GM21529 (cell line): ENCODE data around the gene ICA1.
A peak's percentile ranks its signal among the peaks of the same experiment; 100 is the strongest.

Source experiments
- ATAC-seq: cut with Tn5 transposase; IDR thresholded peaks from one replicate; pipeline ENCODE4 v1.9.1; 2021; ENCODE audit not compliant: unreplicated experiment

The ICA1 gene

GRCh38 chr7:8204339-8205030, 57.5 kb downstream of the ICA1 start:
- ATAC-seq: no peak

GRCh38 chr7:8201846-8202441, 60.0 kb downstream of the ICA1 start:
- no peak for ATAC-seq

GRCh38 chr7:8200717-8201116, 61.2 kb downstream of the ICA1 start:
- ATAC-seq: no peak

- no peak for ATAC-seq
Observed at GRCh38 chr7:8200316-8200715, 61.7 kb downstream of the ICA1 start.

GRCh38 chr7:8197994-8198698, 63.8 kb downstream of the ICA1 start:
- ATAC-seq: no peak

- ATAC-seq: no peak
Observed at GRCh38 chr7:8192897-8193296, 69.1 kb downstream of the ICA1 start.

GRCh38 chr7:8190119-8190895, 71.7 kb downstream of the ICA1 start:
- peak; percentile 91 for ATAC-seq

GRCh38 chr7:8189625-8190024, 72.3 kb downstream of the ICA1 start:
- ATAC-seq: no peak

- ATAC-seq: no peak
Observed at GRCh38 chr7:8185926-8186683, 75.9 kb downstream of the ICA1 start.

- ATAC-seq: no peak
Observed at GRCh38 chr7:8184221-8184620, 77.7 kb downstream of the ICA1 start.

GRCh38 chr7:8179486-8179885, 82.5 kb downstream of the ICA1 start:
- no peak for ATAC-seq

- ATAC-seq: no peak
Observed at GRCh38 chr7:8178353-8178752, 83.6 kb downstream of the ICA1 start.

GRCh38 chr7:8177109-8177933, 84.6 kb downstream of the ICA1 start:
- peak; percentile 48 for ATAC-seq

- peak; percentile 74 for ATAC-seq
Observed at GRCh38 chr7:8176370-8177081, 85.4 kb downstream of the ICA1 start.

- no peak for ATAC-seq
Observed at GRCh38 chr7:8175929-8176369, 86.0 kb downstream of the ICA1 start.

- ATAC-seq: no peak
Observed at GRCh38 chr7:8172372-8173354, 89.3 kb downstream of the ICA1 start.

- no peak for ATAC-seq
Observed at GRCh38 chr7:8169171-8169570, 92.8 kb downstream of the ICA1 start.

GRCh38 chr7:8168336-8168735, 93.6 kb downstream of the ICA1 start:
- no peak for ATAC-seq
